Measurements from ENCODE around the gene MORN5.

DNA sequence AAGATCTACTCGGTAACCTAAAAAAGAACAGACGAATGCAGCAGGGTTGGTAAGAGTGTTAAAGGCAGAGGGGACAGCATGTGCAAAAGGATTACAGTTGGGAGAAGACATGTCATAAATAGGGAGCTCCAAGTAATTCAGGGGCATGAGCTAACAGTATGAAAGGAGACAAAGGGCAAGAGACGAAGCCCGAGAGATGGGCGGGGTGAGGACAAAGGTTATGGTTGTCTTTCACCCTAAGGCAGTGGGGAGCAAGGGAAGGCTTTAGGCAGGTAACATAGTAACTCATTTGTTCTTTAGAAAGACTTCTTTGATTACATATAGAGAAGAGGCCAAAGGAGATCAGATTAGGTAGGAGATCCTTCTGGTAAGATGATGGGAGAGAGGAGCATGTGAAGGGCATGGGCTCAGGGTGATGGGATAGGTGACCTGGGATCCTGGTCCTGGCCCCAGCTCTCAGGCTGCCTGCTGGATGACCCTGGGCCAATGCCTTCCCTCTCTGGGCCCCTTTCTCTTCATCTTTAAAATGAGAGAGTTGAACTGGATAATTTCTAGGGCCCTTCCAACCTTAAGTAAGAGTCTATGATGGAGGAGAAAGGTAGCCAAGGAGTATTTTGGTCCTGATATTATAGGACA lies 19.5 kb downstream of the MORN5 start:
- TF ChIP-seq, protein P1, sequence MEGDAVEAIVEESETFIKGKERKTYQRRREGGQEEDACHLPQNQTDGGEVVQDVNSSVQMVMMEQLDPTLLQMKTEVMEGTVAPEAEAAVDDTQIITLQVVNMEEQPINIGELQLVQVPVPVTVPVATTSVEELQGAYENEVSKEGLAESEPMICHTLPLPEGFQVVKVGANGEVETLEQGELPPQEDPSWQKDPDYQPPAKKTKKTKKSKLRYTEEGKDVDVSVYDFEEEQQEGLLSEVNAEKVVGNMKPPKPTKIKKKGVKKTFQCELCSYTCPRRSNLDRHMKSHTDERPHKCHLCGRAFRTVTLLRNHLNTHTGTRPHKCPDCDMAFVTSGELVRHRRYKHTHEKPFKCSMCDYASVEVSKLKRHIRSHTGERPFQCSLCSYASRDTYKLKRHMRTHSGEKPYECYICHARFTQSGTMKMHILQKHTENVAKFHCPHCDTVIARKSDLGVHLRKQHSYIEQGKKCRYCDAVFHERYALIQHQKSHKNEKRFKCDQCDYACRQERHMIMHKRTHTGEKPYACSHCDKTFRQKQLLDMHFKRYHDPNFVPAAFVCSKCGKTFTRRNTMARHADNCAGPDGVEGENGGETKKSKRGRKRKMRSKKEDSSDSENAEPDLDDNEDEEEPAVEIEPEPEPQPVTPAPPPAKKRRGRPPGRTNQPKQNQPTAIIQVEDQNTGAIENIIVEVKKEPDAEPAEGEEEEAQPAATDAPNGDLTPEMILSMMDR (IDR thresholded peaks at IDR 0.05 in 8 of 11, conservative IDR thresholded peaks at IDR 0.05 in 3 of 11): no peak
- TF ChIP-seq POLR2A (IDR thresholded peaks at IDR 0.05) (no peak), POLR2AphosphoS5 (IDR thresholded peaks at IDR 0.05) (no peak)

Data from spleen (tissue), 7 donors.